Brain microvascular endothelial cell (primary cell): ENCODE results near the gene SUSD6.
"Not testable (repeated sequence)": the region's sequence is repeated elsewhere in the genome, so short reads cannot be mapped to it uniquely, and the experiment has no call there.

Source experiments
- DNase-seq: peaks from one replicate; pipeline ENCODE4 v3.0.0-alpha.2; 2020
- H3K27ac ChIP-seq: fragments of 250-450 bp; sonication (Bioruptor Pico); 2 replicates; pipeline ENCODE4 v1.5.1; 2020; ENCODE audit warnings: mild to moderate bottlenecking, moderate library complexity
- H3K27me3 ChIP-seq: fragments of 250-450 bp; sonication (Bioruptor Pico); replicated peaks from 2 replicates; pipeline ENCODE4 v1.5.1; 2020; ENCODE audit warnings: mild to moderate bottlenecking
- H3K36me3 ChIP-seq: fragments of 250-450 bp; sonication (Bioruptor Pico); replicated peaks from 2 replicates; pipeline ENCODE4 v1.5.1; 2020; ENCODE audit warnings: mild to moderate bottlenecking
- H3K4me3 ChIP-seq: 2 replicates; pipeline ENCODE4 v1.5.1; 2011; ENCODE audit warnings: low read depth, mild to moderate bottlenecking, control low read depth, low read length, moderate library complexity
- in situ Hi-C: cut with HindIII; loops from 2 replicates; pipeline ENCODE4 v1.10.0; 2017; ENCODE audit warnings: low sequenced_read_pairs, low pct_ligation_motif_present
- TF ChIP-seq, protein P1 (sequence below): IDR thresholded peaks from 2 replicates; pipeline ENCODE4 v1.5.1; 2011; ENCODE audit warnings: low read depth, mild to moderate bottlenecking, moderate library complexity, low read length, control low read depth, inconsistent platforms; ENCODE audit errors: missing control alignments

The SUSD6 gene

DNA sequence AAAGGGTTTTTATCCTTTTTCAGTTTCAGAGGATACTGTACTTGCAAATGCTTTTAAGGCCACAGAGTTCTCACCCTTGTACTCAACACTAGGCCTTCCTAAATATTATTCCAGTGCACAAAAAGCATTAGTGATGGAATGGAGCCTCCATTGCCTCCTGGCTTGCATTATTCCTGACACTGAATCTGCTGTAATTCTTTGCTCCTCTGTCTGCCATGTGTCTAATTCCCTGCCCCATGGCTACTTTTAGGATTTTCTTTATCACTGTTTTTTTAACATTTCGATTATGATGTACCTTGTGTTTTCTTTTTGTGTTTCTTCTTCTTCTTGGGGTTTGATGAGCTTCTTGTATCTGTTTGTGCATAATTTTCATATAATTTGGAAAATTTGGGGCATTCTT is 29.5 kb downstream of the SUSD6 start:
- Histone ChIP-seq H3K27me3 (no peaks in the 10 kb centered on the region), H3K27ac (no peak overlapping the region), H3K36me3 (no peaks in the 10 kb centered on the region), H3K4me3 (no peak overlapping the region)
- DNase-seq: no peak
- TF ChIP-seq, protein P1, sequence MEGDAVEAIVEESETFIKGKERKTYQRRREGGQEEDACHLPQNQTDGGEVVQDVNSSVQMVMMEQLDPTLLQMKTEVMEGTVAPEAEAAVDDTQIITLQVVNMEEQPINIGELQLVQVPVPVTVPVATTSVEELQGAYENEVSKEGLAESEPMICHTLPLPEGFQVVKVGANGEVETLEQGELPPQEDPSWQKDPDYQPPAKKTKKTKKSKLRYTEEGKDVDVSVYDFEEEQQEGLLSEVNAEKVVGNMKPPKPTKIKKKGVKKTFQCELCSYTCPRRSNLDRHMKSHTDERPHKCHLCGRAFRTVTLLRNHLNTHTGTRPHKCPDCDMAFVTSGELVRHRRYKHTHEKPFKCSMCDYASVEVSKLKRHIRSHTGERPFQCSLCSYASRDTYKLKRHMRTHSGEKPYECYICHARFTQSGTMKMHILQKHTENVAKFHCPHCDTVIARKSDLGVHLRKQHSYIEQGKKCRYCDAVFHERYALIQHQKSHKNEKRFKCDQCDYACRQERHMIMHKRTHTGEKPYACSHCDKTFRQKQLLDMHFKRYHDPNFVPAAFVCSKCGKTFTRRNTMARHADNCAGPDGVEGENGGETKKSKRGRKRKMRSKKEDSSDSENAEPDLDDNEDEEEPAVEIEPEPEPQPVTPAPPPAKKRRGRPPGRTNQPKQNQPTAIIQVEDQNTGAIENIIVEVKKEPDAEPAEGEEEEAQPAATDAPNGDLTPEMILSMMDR: no peak
- in situ Hi-C loops: no loop called here

DNA sequence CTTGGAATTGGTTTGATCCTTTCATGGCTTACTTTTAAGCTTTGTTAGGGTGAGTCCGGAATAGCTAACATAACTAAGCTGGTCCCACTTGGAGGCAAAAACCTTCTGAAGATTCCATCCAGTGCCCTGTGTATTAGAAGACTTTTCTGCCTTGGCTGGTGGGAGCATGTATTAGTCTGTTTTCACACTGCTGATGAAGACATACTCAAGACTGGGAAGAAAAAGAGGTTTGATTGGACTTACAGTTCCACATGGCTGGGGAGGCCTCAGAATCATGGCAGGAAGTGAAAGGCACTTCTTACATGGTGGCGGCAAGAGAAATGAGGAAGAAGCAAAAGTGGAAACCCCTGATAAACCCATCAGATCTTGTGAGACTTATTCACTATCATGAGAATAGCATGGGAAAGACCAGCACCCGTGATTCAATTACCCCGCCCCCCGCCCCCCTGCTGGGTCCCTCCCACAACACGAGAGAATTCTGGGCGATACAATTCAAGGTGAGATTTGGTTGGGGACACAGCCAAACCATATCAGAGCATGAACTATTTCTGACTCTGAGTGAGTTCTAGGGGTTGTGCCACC is 30.9 kb downstream of the SUSD6 start:
- DNase-seq, H3K4me3 ChIP-seq, H3K27ac ChIP-seq, H3K27me3 ChIP-seq, H3K36me3 ChIP-seq, in situ Hi-C loops: not testable (repeated sequence)

DNA sequence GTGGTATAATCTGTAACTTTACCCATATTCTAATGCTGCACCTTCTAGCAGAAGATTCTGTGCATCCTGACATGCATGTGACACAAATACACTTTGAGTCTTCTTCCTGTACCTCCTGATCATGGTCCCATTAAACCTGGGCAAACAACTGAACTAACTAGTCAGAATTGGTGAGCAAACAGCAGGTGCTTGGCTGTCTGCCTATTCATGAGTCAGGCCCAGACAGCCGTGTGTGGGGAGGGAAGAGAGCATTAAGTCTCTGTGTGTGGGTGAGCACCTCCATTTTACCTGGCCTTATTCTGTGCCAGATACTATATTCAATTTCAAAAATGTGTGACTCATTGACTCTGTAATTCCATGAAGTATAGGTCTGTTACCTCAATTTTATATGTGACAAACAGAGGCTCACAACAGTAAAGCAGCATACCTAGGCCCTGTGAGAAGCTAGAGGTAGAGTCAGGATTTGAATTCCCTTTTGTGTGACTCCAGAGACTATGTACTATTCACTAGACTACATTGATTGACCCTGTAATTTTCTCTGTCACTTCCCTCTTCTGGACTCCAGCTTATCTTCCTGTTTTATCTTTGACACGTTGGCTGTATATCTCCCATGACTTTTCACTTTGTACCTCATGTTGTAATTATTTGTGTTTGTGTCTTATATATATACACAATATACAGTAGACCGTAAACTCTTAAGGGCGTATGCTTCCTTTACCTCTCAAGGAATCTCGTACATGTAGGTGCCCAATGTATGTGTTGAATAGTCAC is 32.2 kb downstream of the SUSD6 start:
- TF ChIP-seq, protein P1: no peak
- no peaks in the 10 kb centered on the region for H3K36me3 ChIP-seq
- H3K27ac ChIP-seq: no peak overlapping the region
- no peak overlapping the region for H3K4me3 ChIP-seq
- in situ Hi-C loops: no loop called here
- DNase-seq: peak; percentile 53
- H3K27me3 ChIP-seq: no peaks in the 10 kb centered on the region

GRCh38 chr14:69644814-69645213 is 33.4 kb downstream of the SUSD6 start:
- no peaks in the 10 kb centered on the region for H3K36me3 ChIP-seq
- DNase-seq: no peak
- TF ChIP-seq, protein P1: no peak
- in situ Hi-C loops: no loop called here
- H3K27ac ChIP-seq: no peak overlapping the region
- H3K4me3 ChIP-seq: no peak overlapping the region
- no peaks in the 10 kb centered on the region for H3K27me3 ChIP-seq

DNA sequence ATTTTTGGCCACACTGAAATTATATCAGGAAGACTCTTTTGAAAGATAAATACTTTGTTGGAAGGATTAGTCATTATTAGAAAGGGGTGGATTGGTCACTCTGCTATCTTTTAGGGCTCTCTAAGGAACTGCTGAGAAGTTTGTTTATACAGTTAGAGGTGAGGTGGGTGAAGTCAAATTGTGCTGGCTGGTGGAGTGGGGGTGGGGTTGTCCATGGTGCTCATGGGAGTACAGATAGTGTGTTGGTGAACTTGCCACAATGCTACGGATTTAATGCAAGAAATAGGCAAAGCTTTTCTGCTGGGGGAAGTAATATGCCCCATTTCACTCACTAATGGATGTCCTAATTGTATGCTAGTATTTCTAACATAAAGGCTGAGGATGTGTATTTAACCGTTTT is 35.8 kb downstream of the SUSD6 start:
- Histone ChIP-seq H3K36me3 (no peaks in the 10 kb centered on the region), H3K4me3 (no peak overlapping the region), H3K27ac (no peak overlapping the region), H3K27me3 (no peaks in the 10 kb centered on the region)
- TF ChIP-seq, protein P1: no peak
- no peak for DNase-seq
- in situ Hi-C loops: no loop called here

GRCh38 chr14:69647642-69648041 is 36.2 kb downstream of the SUSD6 start:
- H3K27me3 ChIP-seq, DNase-seq, H3K36me3 ChIP-seq, in situ Hi-C loops, H3K4me3 ChIP-seq: not testable (repeated sequence)
- peak overlapping the region; percentile 82 for H3K27ac ChIP-seq
